ENCODE data around the gene NLE1.

NLE1 gene

DNA sequence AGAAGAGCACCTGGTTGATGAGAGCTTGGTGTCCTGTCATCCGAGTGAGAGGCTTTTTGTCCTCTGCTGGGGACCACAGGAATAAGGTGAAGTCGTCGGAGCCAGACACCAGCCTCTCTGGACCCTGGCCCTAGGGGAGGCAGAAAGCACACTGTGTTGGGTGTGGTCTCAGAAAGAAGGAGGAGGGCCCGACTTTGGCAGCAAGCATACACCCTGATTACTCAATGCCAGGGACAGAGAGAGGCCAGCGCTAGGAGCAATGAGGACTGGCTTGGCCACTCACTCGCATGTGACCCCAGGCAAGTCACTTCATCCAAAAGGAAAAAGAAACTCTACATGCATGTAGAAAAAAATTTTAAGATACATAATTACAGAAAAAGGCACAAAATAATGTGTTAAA lies 6.8 kb downstream of the NLE1 start:
- Histone ChIP-seq H3K36me3 (ENCODE audit: control insufficient read depth, insufficient read depth, low read length) (peaks cover 19% of the 10 kb centered on the region), H3K9ac (ENCODE audit: low read length) (no peak overlapping the region), H3K4me1 (ENCODE audit: control insufficient read depth, insufficient read depth, low read length) (no peaks in the 10 kb centered on the region), H3K27ac (ENCODE audit: low read depth, low read length) (no peak overlapping the region), H3K27me3 (ENCODE audit: control insufficient read depth, insufficient read depth, low read length) (no peaks in the 10 kb centered on the region), H3K4me3 (ENCODE audit: low read length) (no peak overlapping the region)

GRCh38 chr17:35132816-35133550 lies 9.1 kb downstream of the NLE1 start:
- H3K27me3 ChIP-seq (ENCODE audit: control insufficient read depth, insufficient read depth, low read length) = no peaks in the 10 kb centered on the region
- no peak overlapping the region for H3K9ac ChIP-seq (ENCODE audit: low read length)
- H3K36me3 ChIP-seq (ENCODE audit: control insufficient read depth, insufficient read depth, low read length) = peaks cover 19% of the 10 kb centered on the region
- no peaks in the 10 kb centered on the region for H3K4me1 ChIP-seq (ENCODE audit: control insufficient read depth, insufficient read depth, low read length)
- no peak overlapping the region for H3K4me3 ChIP-seq (ENCODE audit: low read length)
- no peak overlapping the region for H3K27ac ChIP-seq (ENCODE audit: low read depth, low read length)

DNA sequence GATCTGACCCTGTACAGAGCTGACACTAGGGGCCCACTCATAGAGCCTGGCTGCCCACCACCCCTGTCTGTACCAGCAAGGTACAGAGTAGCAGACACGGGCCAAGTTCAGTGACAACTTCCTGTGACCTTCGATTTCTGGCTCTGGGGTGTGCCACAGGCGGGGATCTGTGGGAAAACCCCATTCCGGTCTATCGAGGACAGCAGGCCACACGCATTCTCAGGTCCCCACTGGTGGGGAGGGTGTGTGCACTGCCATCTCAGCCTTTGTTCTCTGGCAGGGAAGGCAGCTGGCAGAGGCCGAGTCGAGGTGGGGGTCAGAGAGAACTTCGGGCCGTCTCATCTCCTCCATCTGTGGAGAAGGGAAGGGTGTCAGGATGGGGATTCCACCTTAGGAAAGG lies 10.0 kb downstream of the NLE1 start:
- Histone ChIP-seq H3K4me1 (ENCODE audit: control insufficient read depth, insufficient read depth, low read length) (no peaks in the 10 kb centered on the region), H3K27me3 (ENCODE audit: control insufficient read depth, insufficient read depth, low read length) (no peaks in the 10 kb centered on the region), H3K9ac (ENCODE audit: low read length) (no peak overlapping the region), H3K36me3 (ENCODE audit: control insufficient read depth, insufficient read depth, low read length) (peaks cover 19% of the 10 kb centered on the region), H3K27ac (ENCODE audit: low read depth, low read length) (no peak overlapping the region), H3K4me3 (ENCODE audit: low read length) (no peak overlapping the region)

DNA sequence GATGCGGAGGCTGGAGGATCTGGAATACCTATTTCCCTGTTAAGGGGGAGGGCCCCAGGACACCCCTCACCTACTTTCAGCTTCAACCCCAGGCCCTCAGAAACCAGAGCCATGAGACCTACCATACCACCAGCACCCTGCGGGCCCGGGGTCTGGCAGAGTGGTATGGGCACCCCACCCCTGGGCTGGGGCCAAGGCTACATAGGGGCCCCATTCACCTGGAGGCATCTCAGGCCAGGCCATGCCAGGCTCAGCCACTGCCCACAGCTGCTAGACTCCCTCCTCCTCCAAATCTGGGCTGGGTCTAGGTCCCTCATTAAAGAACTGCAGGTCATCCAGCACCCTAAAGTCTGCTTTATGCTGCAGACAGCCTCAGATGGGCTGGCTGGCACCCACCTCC lies 11.7 kb downstream of the NLE1 start:
- H3K4me1 ChIP-seq (ENCODE audit: control insufficient read depth, insufficient read depth, low read length) = no peaks in the 10 kb centered on the region
- no peak overlapping the region for H3K4me3 ChIP-seq (ENCODE audit: low read length)
- no peaks in the 10 kb centered on the region for H3K27me3 ChIP-seq (ENCODE audit: control insufficient read depth, insufficient read depth, low read length)
- H3K36me3 ChIP-seq (ENCODE audit: control insufficient read depth, insufficient read depth, low read length) = peaks cover 19% of the 10 kb centered on the region
- no peak overlapping the region for H3K9ac ChIP-seq (ENCODE audit: low read length)
- H3K27ac ChIP-seq (ENCODE audit: low read depth, low read length) = no peak overlapping the region

DNA sequence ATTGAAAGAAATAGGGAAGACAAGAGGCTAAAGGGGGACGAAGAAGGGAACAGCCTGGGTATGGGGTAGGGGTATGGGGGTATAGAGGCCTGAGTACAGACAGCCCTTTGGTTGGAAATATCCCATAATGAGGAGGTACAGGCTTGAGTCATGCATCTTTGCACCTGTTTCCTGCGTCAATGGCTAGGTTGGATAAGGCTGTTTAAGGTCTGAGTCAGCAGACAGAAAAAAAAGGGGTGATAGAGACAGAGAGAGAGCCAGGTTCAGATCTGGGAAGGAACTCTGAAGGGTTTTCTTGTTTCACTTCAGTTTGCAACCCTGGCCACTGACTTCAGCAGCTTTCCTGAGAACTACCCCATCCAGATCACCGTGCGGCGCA lies 12.1 kb downstream of the NLE1 start:
- Histone ChIP-seq H3K36me3 (ENCODE audit: control insufficient read depth, insufficient read depth, low read length) (peaks cover 15% of the 10 kb centered on the region), H3K4me1 (ENCODE audit: control insufficient read depth, insufficient read depth, low read length) (no peaks in the 10 kb centered on the region), H3K4me3 (ENCODE audit: low read length) (no peak overlapping the region), H3K27me3 (ENCODE audit: control insufficient read depth, insufficient read depth, low read length) (no peaks in the 10 kb centered on the region), H3K27ac (ENCODE audit: low read depth, low read length) (no peak overlapping the region), H3K9ac (ENCODE audit: low read length) (no peak overlapping the region)

GRCh38 chr17:35129154-35129972 lies 12.7 kb downstream of the NLE1 start:
- H3K4me3 ChIP-seq (ENCODE audit: low read length) = no peak overlapping the region
- H3K4me1 ChIP-seq (ENCODE audit: control insufficient read depth, insufficient read depth, low read length) = no peaks in the 10 kb centered on the region
- H3K27me3 ChIP-seq (ENCODE audit: control insufficient read depth, insufficient read depth, low read length) = no peaks in the 10 kb centered on the region
- peaks cover 12% of the 10 kb centered on the region for H3K36me3 ChIP-seq (ENCODE audit: control insufficient read depth, insufficient read depth, low read length)
- no peak overlapping the region for H3K27ac ChIP-seq (ENCODE audit: low read depth, low read length)
- H3K9ac ChIP-seq (ENCODE audit: low read length) = no peak overlapping the region

DNA sequence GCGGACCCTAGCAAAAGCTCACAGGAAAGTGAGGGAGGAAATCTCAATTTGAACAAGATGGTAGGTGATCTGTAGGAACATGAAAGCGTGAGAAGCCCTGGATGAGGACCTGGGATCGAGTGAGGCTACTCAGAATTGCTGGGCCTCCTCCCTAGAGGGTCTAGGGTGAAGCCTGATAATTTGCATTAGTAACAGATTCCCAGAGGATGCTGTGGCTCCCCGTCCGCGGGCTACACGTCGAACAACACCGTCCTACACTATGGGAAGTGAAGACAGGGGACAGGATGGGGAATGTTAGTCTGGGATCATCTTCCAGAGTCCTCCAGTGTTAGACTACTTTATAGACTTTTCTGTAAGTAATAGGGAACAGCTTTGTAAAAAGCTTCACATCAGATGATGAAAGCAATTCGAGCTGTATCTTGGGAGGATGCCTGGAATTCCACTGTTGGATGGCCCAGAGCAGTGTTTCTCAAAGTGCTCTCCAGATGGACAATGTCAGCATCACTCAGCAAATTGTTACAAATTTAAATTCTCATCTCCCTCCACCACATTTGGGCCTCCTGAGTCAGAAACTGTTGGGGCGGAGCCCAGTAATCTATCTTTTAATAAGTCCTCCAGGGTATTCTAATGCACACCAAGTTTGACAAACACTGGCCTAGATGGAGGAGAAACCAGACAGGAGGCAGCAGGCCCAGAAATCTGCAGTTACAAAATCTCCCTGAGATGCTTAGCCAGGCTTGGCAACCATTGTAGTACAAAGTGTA lies 14.2 kb downstream of the NLE1 start:
- Histone ChIP-seq H3K4me3 (ENCODE audit: low read length) (no peak overlapping the region), H3K9ac (ENCODE audit: low read length) (no peak overlapping the region)

DNA sequence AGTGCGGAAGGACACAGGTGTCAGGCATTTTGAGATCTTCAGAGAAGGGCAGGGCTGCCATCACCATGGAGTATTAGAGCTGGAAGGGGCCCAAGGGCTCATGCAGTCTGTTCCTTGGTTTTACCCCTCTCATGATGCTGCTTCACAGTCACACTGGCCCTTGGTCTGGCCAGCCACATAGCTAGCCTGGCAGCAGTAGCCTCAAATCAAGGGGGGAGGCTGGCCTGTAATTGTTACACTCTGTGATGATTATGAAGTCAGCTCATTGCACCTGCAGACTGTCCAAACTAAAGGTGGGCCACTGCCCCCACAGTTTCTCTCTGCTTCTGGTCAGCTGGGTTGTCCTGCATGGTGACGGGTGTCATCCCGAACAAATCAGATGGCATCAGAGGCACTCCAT lies 20.8 kb downstream of the NLE1 start, which contains the start of gene FNDC8:
Gene FNDC8 (plus strand): TSS at position 301 of the 400 bp plus-strand sequence. CDS start 79 bp downstream, at position 380.
- Histone ChIP-seq H3K36me3 (ENCODE audit: control insufficient read depth, insufficient read depth, low read length) (no peaks in the 10 kb centered on the region), H3K27ac (ENCODE audit: low read depth, low read length) (no peak within 1 kb of the TSS), H3K4me1 (ENCODE audit: control insufficient read depth, insufficient read depth, low read length) (no peaks in the 10 kb centered on the region), H3K27me3 (ENCODE audit: control insufficient read depth, insufficient read depth, low read length) (no peaks in the 10 kb centered on the region), H3K4me3 (ENCODE audit: low read length) (no peak within 1 kb of the TSS), H3K9ac (ENCODE audit: low read length) (no peak within 1 kb of the TSS)

More for the DNA sequence above, 14.2 kb downstream of the NLE1 start:
- H3K27me3 ChIP-seq (ENCODE audit: control insufficient read depth, insufficient read depth, low read length) = no peaks in the 10 kb centered on the region
- peaks cover 3% of the 10 kb centered on the region for H3K36me3 ChIP-seq (ENCODE audit: control insufficient read depth, insufficient read depth, low read length)
- H3K4me1 ChIP-seq (ENCODE audit: control insufficient read depth, insufficient read depth, low read length) = no peaks in the 10 kb centered on the region
- no peak overlapping the region for H3K27ac ChIP-seq (ENCODE audit: low read depth, low read length)

DNA sequence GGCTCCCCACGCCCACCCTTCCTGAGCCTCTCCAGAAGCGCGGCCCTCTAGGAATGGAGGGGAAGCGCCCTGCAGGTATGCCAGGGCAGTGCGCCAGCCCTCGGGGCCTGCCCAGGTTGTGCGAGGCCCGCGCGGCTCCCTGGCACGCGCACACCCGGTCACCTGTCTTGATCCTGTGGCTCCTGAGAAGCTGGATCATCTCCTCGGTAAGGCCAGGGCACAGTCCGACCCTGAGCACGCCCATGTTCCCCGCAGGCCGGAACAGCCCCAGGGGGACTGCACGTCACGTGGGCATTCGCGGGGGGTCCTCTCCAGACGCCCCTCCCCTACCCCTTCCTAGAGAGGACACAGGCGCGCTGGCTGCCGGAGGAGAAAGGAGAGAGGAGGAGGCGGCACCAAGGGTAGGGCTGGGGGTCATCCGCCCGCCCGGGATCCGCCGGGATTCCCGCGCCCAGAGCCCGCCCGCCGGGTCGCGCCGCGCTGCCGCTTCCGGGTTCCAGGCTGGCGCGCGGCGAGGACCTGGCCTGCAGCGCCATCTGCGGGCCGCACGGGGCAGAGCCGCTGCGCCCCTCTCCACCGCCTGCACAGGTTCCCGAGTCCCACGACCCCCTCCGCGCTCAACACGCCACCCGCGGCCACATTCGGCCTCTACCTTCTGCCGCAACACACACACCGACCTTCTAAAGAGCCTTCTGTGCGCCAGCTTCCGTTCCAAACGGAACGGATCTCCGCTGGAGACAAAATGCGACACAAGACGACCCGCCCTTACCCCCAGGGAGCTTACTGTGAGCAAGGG lies 22.5 kb downstream of the NLE1 start, which contains the start of gene RAD51D:
Gene RAD51D (minus strand): TSS at position 491 of the 796 bp plus-strand sequence. CDS start 247 bp downstream, at position 244.
- no peaks in the 10 kb centered on the region for H3K36me3 ChIP-seq (ENCODE audit: control insufficient read depth, insufficient read depth, low read length)
- H3K9ac ChIP-seq (ENCODE audit: low read length) = peak within 1 kb of the TSS; percentile 49
- no peaks in the 10 kb centered on the region for H3K27me3 ChIP-seq (ENCODE audit: control insufficient read depth, insufficient read depth, low read length)
- H3K4me3 ChIP-seq (ENCODE audit: low read length) = peak within 1 kb of the TSS; percentile 79
- H3K4me1 ChIP-seq (ENCODE audit: control insufficient read depth, insufficient read depth, low read length) = no peaks in the 10 kb centered on the region
- peak within 1 kb of the TSS; percentile 67 for H3K27ac ChIP-seq (ENCODE audit: low read depth, low read length)

DNA sequence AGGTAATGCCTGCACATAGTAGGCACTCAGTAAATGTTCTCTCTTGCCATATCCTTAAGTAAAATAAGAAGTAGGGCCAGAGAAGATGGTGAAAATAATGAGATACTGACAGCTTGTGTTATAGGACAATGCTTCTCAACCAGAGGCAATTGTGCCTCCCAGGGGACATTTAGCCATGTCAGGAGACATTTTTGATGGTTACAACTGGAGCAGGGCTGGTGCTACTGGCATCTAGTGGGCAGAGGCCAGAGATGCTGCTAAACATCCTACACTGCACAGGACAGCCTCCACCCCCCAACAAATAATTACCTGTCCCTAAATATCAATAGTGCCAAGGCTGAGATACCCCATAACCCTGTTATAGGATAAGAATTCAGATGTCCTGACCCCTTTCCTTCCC lies 24.1 kb downstream of the NLE1 start:
- Histone ChIP-seq H3K27ac (ENCODE audit: low read depth, low read length) (no peak overlapping the region), H3K4me3 (ENCODE audit: low read length) (no peak overlapping the region), H3K9ac (ENCODE audit: low read length) (no peak overlapping the region), H3K36me3 (ENCODE audit: control insufficient read depth, insufficient read depth, low read length) (no peaks in the 10 kb centered on the region), H3K4me1 (ENCODE audit: control insufficient read depth, insufficient read depth, low read length) (no peaks in the 10 kb centered on the region), H3K27me3 (ENCODE audit: control insufficient read depth, insufficient read depth, low read length) (no peaks in the 10 kb centered on the region)

DNA sequence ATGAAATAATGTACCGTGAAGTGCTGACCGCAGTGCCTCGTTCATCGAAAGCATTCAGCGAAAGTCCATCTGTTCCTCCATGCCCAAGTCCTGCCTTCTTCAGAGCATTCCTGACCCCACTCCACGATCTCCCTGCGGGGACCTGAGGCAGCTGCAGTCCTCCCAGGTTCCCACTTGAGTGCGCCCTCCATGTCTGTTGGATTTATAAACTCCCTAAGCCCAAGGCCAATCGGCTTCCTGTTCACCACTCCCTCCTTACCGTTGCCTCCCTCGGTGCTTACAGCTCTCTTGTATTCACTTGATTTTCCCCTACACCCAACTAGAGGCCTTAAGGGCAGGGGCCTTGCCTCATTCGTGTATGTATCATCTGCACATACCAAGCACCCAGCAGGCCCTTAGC lies 25.3 kb downstream of the NLE1 start:
- Histone ChIP-seq H3K9ac (ENCODE audit: low read length) (no peak overlapping the region), H3K27ac (ENCODE audit: low read depth, low read length) (no peak overlapping the region), H3K36me3 (ENCODE audit: control insufficient read depth, insufficient read depth, low read length) (no peaks in the 10 kb centered on the region), H3K27me3 (ENCODE audit: control insufficient read depth, insufficient read depth, low read length) (no peaks in the 10 kb centered on the region), H3K4me1 (ENCODE audit: control insufficient read depth, insufficient read depth, low read length) (no peaks in the 10 kb centered on the region), H3K4me3 (ENCODE audit: low read length) (no peak overlapping the region)
